Measurements from ENCODE around the gene BEND6. TPM values are rescaled to one million over a fixed set of nuclear protein-coding genes. Genes with fewer than 3 reads are reported as not detected.
"Not testable (repeated sequence)": the region's sequence is repeated elsewhere in the genome, so short reads cannot be mapped to it uniquely, and the experiment has no call there.

The BEND6 gene
- total and polyA plus RNA-seq, 2 donors (not counting 3 experiments of a cell fraction or from before 2014, with no cell fraction given) = 0.15 to 0.66 TPM

DNA sequence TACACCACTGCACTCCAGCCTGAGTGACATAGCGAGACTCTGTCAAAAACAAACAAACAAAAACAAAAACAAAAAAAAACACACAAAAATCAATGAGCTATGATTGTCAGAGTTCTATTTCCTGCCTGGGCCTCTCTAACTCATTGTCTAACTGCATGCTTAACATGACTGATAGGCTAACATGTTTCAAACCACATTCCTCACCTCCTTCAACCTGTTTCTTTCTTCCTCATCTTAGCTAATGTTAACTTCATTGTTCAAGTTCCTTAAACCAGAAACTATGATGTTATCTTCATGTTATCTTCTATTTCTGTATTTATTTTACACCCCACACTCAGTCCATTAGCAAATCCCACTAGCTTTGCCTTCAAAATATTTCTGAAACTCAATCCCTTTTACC is 41.5 kb downstream of the BEND6 start:
- intact Hi-C loops (cut with micrococcal nuclease) = no loop called here
- H3K9me3 ChIP-seq (replicated peaks; ENCODE audit: control insufficient read depth, insufficient read depth, low read length) = peaks cover 2% of the 10 kb centered on the region

DNA sequence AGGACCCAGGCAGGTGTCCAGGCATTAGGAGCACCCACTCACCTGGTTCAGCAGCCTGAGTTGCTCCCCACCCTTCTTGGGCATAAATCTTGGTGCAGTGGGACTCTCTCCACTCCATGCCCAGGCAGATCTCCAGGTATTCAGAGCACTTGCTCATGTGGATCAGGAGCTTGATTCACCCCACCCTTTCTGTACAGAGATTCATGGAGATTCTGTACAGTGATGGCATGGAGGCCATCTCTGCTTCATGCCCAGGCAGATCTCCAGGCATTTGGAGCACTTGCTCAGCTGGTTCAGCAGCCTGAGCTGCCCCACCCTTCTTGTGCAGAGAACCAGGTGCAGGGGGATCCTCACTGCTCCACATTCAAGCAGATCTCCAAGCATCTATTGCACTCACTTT is 44.1 kb downstream of the BEND6 start:
- no TSS peak for BruUV-seq (replicated peaks)
- H3K4me2 ChIP-seq (ENCODE audit: insufficient read depth, low read length) = no peak overlapping the region
- TF ChIP-seq EZH2 (IDR thresholded peaks at IDR 0.05; ENCODE audit: borderline replicate concordance, low read depth, low read length, severe bottlenecking) = no peak
- no peaks in the 10 kb centered on the region for H3K4me1 ChIP-seq (ENCODE audit: control insufficient read depth, extremely low read depth, insufficient read depth, low read length)
- FAIRE-seq (no peak), DNase-seq (ENCODE audit: low read depth, low spot score) (no peak)
- H3K27ac ChIP-seq (ENCODE audit: insufficient read depth, low read depth, low read length) = no peak overlapping the region
- H3K9me1 ChIP-seq (replicated peaks; ENCODE audit: control insufficient read depth, extremely low read depth, insufficient read depth, low read length) = no peaks in the 10 kb centered on the region
- ChIA-PET CTCF (interaction anchor here (1.0 kb wide), 1 partner anchor 96 kb away, joined by 3 read pairs; no protein-coding TSS in a partner anchor), POLR2A (no interaction called here)
- no peaks in the 10 kb centered on the region for H3K79me2 ChIP-seq (ENCODE audit: control insufficient read depth, insufficient read depth, low read length)
- dilution Hi-C loops (cut with MboI; ENCODE audit: extremely low pct_ligation_motif_present, low sequenced_read_pairs) = no loop called here
- H4K20me1 ChIP-seq (replicated peaks; ENCODE audit: control insufficient read depth, extremely low read depth, insufficient read depth, low read length) = no peaks in the 10 kb centered on the region
- no peak overlapping the region for H3K4me3 ChIP-seq (replicated peaks in 1 of 3; ENCODE audit: insufficient read depth in 1 of 3, low read depth in 1 of 3, low read length in 3 of 3)
- H3K9ac ChIP-seq (replicated peaks; ENCODE audit: extremely low read depth, insufficient read depth, low read length) = no peak overlapping the region
- H3K27me3 ChIP-seq (ENCODE audit: control insufficient read depth in 2 of 2, insufficient read depth in 2 of 2, low read length in 2 of 2) = peaks cover 0 to 3% of the 10 kb centered on the region in 2 experiments
- no peak overlapping the region for H2AFZ ChIP-seq (ENCODE audit: low read depth, low read length)
- peaks cover 2% of the 10 kb centered on the region for H3K9me3 ChIP-seq (replicated peaks; ENCODE audit: control insufficient read depth, insufficient read depth, low read length)
- intact Hi-C loops (cut with micrococcal nuclease) = no loop called here
- no peaks in the 10 kb centered on the region for H3K36me3 ChIP-seq (ENCODE audit: control insufficient read depth in 2 of 2, extremely low read depth in 1 of 2, insufficient read depth in 2 of 2, low read length in 2 of 2)

More for the DNA sequence above, 41.5 kb downstream of the BEND6 start:
- no peak overlapping the region for H3K27ac ChIP-seq (ENCODE audit: insufficient read depth, low read depth, low read length)
- no peaks in the 10 kb centered on the region for H3K9me1 ChIP-seq (replicated peaks; ENCODE audit: control insufficient read depth, extremely low read depth, insufficient read depth, low read length)
- ChIA-PET POLR2A (no interaction called here), CTCF (interaction anchor here (1.0 to 2.4 kb wide), 3 partner anchors 12 to 92 kb away, joined by 3 to 9 read pairs (median 3); no protein-coding TSS in a partner anchor)
- dilution Hi-C loops (cut with MboI; ENCODE audit: extremely low pct_ligation_motif_present, low sequenced_read_pairs) = no loop called here
- H3K4me3 ChIP-seq (replicated peaks in 1 of 3; ENCODE audit: insufficient read depth in 1 of 3, low read depth in 1 of 3, low read length in 3 of 3) = no peak overlapping the region
- H4K20me1 ChIP-seq (replicated peaks; ENCODE audit: control insufficient read depth, extremely low read depth, insufficient read depth, low read length) = no peaks in the 10 kb centered on the region
- no peaks in the 10 kb centered on the region for H3K4me1 ChIP-seq (ENCODE audit: control insufficient read depth, extremely low read depth, insufficient read depth, low read length)
- BruUV-seq (replicated peaks) = no TSS peak
- no peak for FAIRE-seq
- no peak overlapping the region for H2AFZ ChIP-seq (ENCODE audit: low read depth, low read length)
- no peaks in the 10 kb centered on the region for H3K79me2 ChIP-seq (ENCODE audit: control insufficient read depth, insufficient read depth, low read length)
- no peak for TF ChIP-seq CTCF (IDR thresholded peaks at IDR 0.05; ENCODE audit: extremely low read depth in 1 of 2, insufficient read depth in 1 of 2, low read depth in 1 of 2, low read length in 2 of 2)
- TF ChIP-seq MYC (IDR thresholded peaks at IDR 0.05; ENCODE audit: low read depth, low read length) = no peak
- no peak for TF ChIP-seq FOS (IDR thresholded peaks at IDR 0.05; ENCODE audit: borderline replicate concordance, insufficient read depth, low read length)
- no peak overlapping the region for H3K4me2 ChIP-seq (ENCODE audit: insufficient read depth, low read length)
- no peak overlapping the region for H3K9ac ChIP-seq (replicated peaks; ENCODE audit: extremely low read depth, insufficient read depth, low read length)
- no peak for DNase-seq (ENCODE audit: low read depth, low spot score)
- no peaks in the 10 kb centered on the region for H3K36me3 ChIP-seq (ENCODE audit: control insufficient read depth in 2 of 2, extremely low read depth in 1 of 2, insufficient read depth in 2 of 2, low read length in 2 of 2)
- peaks cover 0 to 3% of the 10 kb centered on the region in 2 experiments for H3K27me3 ChIP-seq (ENCODE audit: control insufficient read depth in 2 of 2, insufficient read depth in 2 of 2, low read length in 2 of 2)

- FAIRE-seq; H2AFZ ChIP-seq (ENCODE audit: low read depth, low read length); H3K9ac ChIP-seq (replicated peaks; ENCODE audit: extremely low read depth, insufficient read depth, low read length); H3K36me3 ChIP-seq (ENCODE audit: control insufficient read depth in 2 of 2, extremely low read depth in 1 of 2, insufficient read depth in 2 of 2, low read length in 2 of 2); BruUV-seq (replicated peaks); DNase-seq (ENCODE audit: low read depth, low spot score); H3K27me3 ChIP-seq (ENCODE audit: control insufficient read depth in 2 of 2, insufficient read depth in 2 of 2, low read length in 2 of 2); H3K4me3 ChIP-seq (replicated peaks in 1 of 3; ENCODE audit: insufficient read depth in 1 of 3, low read depth in 1 of 3, low read length in 3 of 3); intact Hi-C loops (cut with micrococcal nuclease); H3K27ac ChIP-seq (ENCODE audit: insufficient read depth, low read depth, low read length); H3K9me3 ChIP-seq (replicated peaks; ENCODE audit: control insufficient read depth, insufficient read depth, low read length); dilution Hi-C loops (cut with MboI; ENCODE audit: extremely low pct_ligation_motif_present, low sequenced_read_pairs); H3K4me2 ChIP-seq (ENCODE audit: insufficient read depth, low read length); POLR2A ChIA-PET; H4K20me1 ChIP-seq (replicated peaks; ENCODE audit: control insufficient read depth, extremely low read depth, insufficient read depth, low read length); H3K9me1 ChIP-seq (replicated peaks; ENCODE audit: control insufficient read depth, extremely low read depth, insufficient read depth, low read length); H3K79me2 ChIP-seq (ENCODE audit: control insufficient read depth, insufficient read depth, low read length); H3K4me1 ChIP-seq (ENCODE audit: control insufficient read depth, extremely low read depth, insufficient read depth, low read length): not testable (repeated sequence)
- CTCF ChIA-PET = interaction anchor here (1.0 kb wide), 1 partner anchor 97 kb away, joined by 3 read pairs; no protein-coding TSS in a partner anchor
Measured at GRCh38 chr6:56999748-57000147, 44.8 kb downstream of the BEND6 start.

Measured in endothelial cell of umbilical vein (primary cell).